Measurements from ENCODE around the gene MALL. TPM values are rescaled to one million over a fixed set of nuclear protein-coding genes. Genes with fewer than 3 reads are reported as not detected.
"Not testable (repeated sequence)": the region's sequence is repeated elsewhere in the genome, so short reads cannot be mapped to it uniquely, and the experiment has no call there.

Gene MALL
- total RNA-seq, 1 experiment from 2014 or later: 32.4 TPM

DNA sequence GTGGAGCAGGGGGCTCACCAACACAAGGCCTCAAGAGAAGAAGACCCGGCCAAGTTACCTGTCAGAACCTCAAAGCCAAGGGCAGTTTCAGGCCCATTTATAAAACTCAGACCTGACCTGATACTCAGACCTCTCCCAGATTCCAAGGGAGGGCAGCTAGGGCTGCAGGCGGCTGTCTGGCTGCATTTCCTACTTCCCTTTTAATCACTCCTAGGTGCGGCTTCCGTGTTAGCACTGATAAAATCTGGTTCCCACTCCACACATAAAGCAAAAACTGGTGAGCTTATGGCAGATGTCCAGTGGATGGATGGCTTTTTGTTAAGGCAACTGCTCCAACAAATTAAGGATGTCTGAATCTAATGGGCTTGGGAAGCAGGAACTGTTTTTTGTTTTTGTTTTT, 63.5 kb downstream of the MALL start:
- H3K36me3 ChIP-seq (ENCODE audit: low read depth); H3K27me3 ChIP-seq (ENCODE audit: insufficient read depth, low read depth); H3F3A ChIP-seq (ENCODE audit: insufficient read depth, low read depth); H3K4me3 ChIP-seq; H3K79me2 ChIP-seq (ENCODE audit: low read depth); H3K9me2 ChIP-seq (ENCODE audit: insufficient read depth); H3K27ac ChIP-seq; CTCF ChIA-PET; intact Hi-C loops (cut with micrococcal nuclease; ENCODE audit: unreplicated experiment); BruUV-seq (replicated peaks); DNase-seq; H3K4me2 ChIP-seq; POLR2A ChIA-PET (ENCODE audit: unreplicated experiment); H4K20me1 ChIP-seq (ENCODE audit: insufficient read depth); H3K9me3 ChIP-seq (ENCODE audit: insufficient read depth, low read depth); H2AFZ ChIP-seq; H3K4me1 ChIP-seq (replicated peaks; ENCODE audit: insufficient read depth): not testable (repeated sequence)

DNA sequence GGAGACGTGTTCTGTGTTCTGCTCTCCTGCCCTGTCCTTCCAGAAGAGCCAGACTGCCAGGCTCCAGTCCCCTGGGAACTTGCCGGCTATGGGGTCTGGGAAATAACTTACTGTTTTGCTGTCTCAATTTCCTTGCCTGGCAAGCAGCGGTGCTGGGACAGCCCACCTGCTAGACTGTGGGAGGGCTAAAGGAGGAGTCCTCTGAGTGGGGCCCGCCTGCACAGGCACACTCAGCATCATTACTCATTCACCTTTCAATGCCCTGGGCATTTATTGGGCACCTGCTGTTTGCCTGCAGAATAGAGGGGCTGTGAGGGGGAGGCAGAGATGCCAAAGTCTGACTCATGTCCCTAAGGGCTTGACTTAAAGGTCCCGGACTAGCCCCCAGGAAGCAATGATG, 65.4 kb downstream of the MALL start:
- CTCF ChIA-PET; H3K4me1 ChIP-seq (replicated peaks; ENCODE audit: insufficient read depth); POLR2A ChIA-PET (ENCODE audit: unreplicated experiment); DNase-seq; H3K27ac ChIP-seq; H4K20me1 ChIP-seq (ENCODE audit: insufficient read depth); H3K79me2 ChIP-seq (ENCODE audit: low read depth); H3F3A ChIP-seq (ENCODE audit: insufficient read depth, low read depth); H2AFZ ChIP-seq; H3K9me2 ChIP-seq (ENCODE audit: insufficient read depth); H3K36me3 ChIP-seq (ENCODE audit: low read depth); H3K9me3 ChIP-seq (ENCODE audit: insufficient read depth, low read depth); BruUV-seq (replicated peaks); H3K27me3 ChIP-seq (ENCODE audit: insufficient read depth, low read depth); H3K4me3 ChIP-seq; H3K4me2 ChIP-seq; intact Hi-C loops (cut with micrococcal nuclease; ENCODE audit: unreplicated experiment): not testable (repeated sequence)

DNA sequence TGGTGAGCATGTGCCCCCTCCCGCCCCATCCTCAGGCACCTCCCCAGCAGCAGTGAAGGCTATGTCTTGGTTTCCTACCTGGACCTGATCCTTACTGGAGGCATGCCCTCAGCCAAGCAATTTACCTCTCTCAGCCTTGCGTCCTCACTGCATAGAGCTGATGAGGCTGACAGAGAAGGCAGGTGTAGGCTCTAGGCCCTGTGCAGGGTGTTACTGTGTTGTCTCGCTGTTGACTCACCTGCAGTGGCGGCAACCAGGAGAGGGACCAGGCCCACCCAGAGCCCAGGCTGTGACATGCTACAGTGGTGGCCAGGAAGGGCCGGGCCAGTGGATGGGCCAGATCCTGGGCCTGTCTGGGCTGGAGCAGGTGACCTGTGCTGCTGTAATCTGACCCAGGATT, 65.9 kb downstream of the MALL start:
- H3K27ac ChIP-seq; H2AFZ ChIP-seq; H3K4me1 ChIP-seq (replicated peaks; ENCODE audit: insufficient read depth); H3K4me2 ChIP-seq; H3K27me3 ChIP-seq (ENCODE audit: insufficient read depth, low read depth); CTCF ChIA-PET; BruUV-seq (replicated peaks); H3K79me2 ChIP-seq (ENCODE audit: low read depth); H3K9me2 ChIP-seq (ENCODE audit: insufficient read depth); H3K36me3 ChIP-seq (ENCODE audit: low read depth); intact Hi-C loops (cut with micrococcal nuclease; ENCODE audit: unreplicated experiment); H3F3A ChIP-seq (ENCODE audit: insufficient read depth, low read depth); H4K20me1 ChIP-seq (ENCODE audit: insufficient read depth); DNase-seq; H3K4me3 ChIP-seq; H3K9me3 ChIP-seq (ENCODE audit: insufficient read depth, low read depth); POLR2A ChIA-PET (ENCODE audit: unreplicated experiment): not testable (repeated sequence)

DNA sequence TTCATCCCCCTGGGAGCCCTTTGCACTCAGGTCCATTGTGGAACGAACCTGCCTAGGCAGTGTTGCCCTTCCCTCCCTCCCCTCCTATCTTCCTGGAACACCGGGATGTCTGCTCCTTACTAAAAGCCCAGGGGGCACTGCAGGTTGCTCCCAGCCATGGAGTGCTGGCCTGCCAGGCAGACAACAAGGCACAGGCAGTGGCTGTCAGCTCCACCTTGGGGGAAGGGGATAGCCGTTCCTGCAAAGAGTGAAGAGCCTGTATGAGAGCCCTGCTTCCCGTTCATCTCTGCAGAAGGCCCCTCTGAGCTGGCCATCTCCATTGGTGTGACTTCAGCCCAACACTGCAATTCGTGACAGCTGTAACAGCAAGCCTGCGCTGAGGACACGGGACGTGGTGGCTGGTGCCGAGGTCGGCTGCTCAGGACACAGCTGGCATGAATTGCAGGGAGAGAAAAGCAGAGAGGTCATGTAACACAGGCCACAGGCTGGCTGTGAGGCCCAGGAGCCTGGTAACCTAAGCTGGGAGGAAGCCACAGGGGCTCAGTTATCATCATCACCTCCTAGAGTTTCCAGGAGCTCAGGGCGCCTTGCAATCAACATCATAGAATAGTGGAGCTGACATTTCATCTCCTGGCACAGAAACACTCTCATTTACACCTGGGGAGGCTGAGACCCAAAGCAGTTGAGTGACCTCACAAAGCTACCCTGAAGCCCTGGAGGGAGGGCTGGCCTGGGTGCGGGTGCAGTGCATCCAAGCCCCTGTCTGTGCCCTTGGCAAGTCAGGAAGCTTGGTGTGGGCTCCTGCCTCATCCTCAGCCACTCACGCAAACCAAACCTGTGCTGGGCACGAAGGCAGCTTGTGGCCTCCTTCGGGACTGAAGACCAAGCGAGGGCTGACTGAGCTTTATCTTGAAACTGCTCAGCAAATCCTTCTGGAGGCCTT, 67.1 kb downstream of the MALL start:
- H3K9me2 ChIP-seq (ENCODE audit: insufficient read depth); H3F3A ChIP-seq (ENCODE audit: insufficient read depth, low read depth); H3K4me3 ChIP-seq; H2AFZ ChIP-seq; CTCF ChIA-PET; H3K9me3 ChIP-seq (ENCODE audit: insufficient read depth, low read depth); intact Hi-C loops (cut with micrococcal nuclease; ENCODE audit: unreplicated experiment); BruUV-seq (replicated peaks); H3K4me1 ChIP-seq (replicated peaks; ENCODE audit: insufficient read depth); H3K4me2 ChIP-seq; H3K27ac ChIP-seq; H3K79me2 ChIP-seq (ENCODE audit: low read depth); H4K20me1 ChIP-seq (ENCODE audit: insufficient read depth); POLR2A ChIA-PET (ENCODE audit: unreplicated experiment); H3K36me3 ChIP-seq (ENCODE audit: low read depth); H3K27me3 ChIP-seq (ENCODE audit: insufficient read depth, low read depth): not testable (repeated sequence)
- peak in 1 of 2 experiments; percentile 21 for DNase-seq

DNA sequence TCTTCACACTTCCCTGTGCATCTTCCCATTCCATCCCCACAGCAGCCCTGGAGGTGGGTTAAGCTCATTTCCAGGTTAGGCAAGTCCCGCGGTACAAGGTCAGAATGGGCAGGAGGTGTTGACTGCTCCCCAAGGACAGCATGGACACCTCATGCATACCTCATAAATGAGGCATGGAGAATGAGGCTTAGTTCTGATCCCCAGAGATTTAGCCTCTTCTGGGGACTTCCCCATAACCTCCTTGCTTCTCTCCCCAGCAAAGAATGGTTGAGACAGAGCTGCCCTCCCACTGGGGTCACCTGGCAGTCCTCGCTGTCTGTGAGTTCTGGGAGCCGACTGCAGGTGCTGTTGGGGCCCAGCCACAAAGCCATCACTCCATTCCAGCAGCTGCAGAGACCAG, 68.4 kb downstream of the MALL start:
- not testable (repeated sequence) for H3K4me2 ChIP-seq

DNA sequence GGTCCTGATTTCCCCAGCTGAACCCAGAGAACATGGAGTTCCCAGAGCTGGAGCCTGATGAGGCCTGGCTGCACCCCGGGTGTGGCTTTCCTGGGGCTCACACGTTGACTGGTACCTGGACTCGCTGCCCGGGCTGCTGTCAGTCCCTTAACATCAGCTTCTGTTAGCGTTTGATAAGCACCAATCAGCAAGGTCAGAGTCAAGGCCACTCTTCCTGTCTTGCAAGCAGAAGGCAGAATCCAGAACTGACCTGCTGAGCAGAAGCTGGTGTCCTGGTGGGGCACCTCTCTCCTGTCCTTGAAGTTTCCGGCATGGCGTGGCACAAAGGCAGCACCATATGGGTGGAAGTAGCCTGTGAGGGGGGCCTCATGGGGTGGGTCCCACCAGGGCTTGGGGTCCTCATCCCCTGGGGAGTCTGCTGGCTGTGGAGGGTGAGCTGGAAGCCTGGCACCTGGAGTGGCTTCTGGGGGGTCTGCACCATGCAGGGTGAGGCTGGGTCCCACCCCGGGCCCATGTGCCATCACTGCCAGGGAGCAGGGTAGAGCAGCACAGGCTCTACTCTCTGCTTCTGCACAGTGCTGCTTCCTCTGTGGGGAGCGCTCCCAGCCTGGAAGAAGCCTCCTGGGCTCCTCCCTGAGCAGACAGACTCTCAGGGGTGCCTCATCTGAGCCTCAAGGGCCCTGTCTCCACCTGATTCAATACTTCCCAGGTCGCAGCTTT, 73.5 kb downstream of the MALL start:
- H3K4me1 ChIP-seq (replicated peaks; ENCODE audit: insufficient read depth): not testable (repeated sequence)

More for the DNA sequence above, 68.4 kb downstream of the MALL start:
- H2AFZ ChIP-seq; POLR2A ChIA-PET (ENCODE audit: unreplicated experiment); H3K9me3 ChIP-seq (ENCODE audit: insufficient read depth, low read depth); BruUV-seq (replicated peaks); H4K20me1 ChIP-seq (ENCODE audit: insufficient read depth); CTCF ChIA-PET; H3F3A ChIP-seq (ENCODE audit: insufficient read depth, low read depth); H3K4me1 ChIP-seq (replicated peaks; ENCODE audit: insufficient read depth); H3K9me2 ChIP-seq (ENCODE audit: insufficient read depth); H3K4me3 ChIP-seq; intact Hi-C loops (cut with micrococcal nuclease; ENCODE audit: unreplicated experiment); H3K27me3 ChIP-seq (ENCODE audit: insufficient read depth, low read depth); H3K27ac ChIP-seq; DNase-seq; H3K79me2 ChIP-seq (ENCODE audit: low read depth); H3K36me3 ChIP-seq (ENCODE audit: low read depth): not testable (repeated sequence)

DNA sequence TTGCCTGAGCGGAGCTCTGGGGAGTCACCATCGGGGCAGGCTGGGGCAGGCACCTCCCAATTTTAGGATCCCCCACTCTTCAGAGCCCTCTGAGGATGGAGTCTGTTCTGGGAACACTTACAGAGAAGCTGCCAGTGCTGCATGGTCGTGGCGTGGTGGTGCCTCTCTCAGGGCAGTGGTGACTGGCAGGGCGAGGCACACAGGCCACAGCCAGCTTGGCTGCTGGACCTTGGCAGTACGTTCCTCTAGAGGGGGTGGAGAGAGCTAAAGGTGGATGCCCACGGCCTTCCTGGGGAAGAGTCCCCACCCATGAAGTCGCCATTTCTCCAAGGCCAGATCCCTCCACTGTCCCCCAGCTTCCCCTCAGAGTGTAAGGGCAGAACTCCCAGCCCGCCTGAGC, 78.3 kb downstream of the MALL start:
- H2AFZ ChIP-seq; H3K27me3 ChIP-seq (ENCODE audit: insufficient read depth, low read depth); intact Hi-C loops (cut with micrococcal nuclease; ENCODE audit: unreplicated experiment); H3K9me2 ChIP-seq (ENCODE audit: insufficient read depth); H3K4me1 ChIP-seq (replicated peaks; ENCODE audit: insufficient read depth); POLR2A ChIA-PET (ENCODE audit: unreplicated experiment); H3K36me3 ChIP-seq (ENCODE audit: low read depth); H3K79me2 ChIP-seq (ENCODE audit: low read depth); H3K27ac ChIP-seq; DNase-seq; H3K4me2 ChIP-seq; BruUV-seq (replicated peaks); H4K20me1 ChIP-seq (ENCODE audit: insufficient read depth); H3F3A ChIP-seq (ENCODE audit: insufficient read depth, low read depth); H3K4me3 ChIP-seq; CTCF ChIA-PET; H3K9me3 ChIP-seq (ENCODE audit: insufficient read depth, low read depth): not testable (repeated sequence)

More for the DNA sequence above, 73.5 kb downstream of the MALL start:
- H3K27me3 ChIP-seq (ENCODE audit: insufficient read depth, low read depth); H3K9me2 ChIP-seq (ENCODE audit: insufficient read depth); H3K36me3 ChIP-seq (ENCODE audit: low read depth); H3F3A ChIP-seq (ENCODE audit: insufficient read depth, low read depth); H3K4me2 ChIP-seq; BruUV-seq (replicated peaks); H3K79me2 ChIP-seq (ENCODE audit: low read depth); CTCF ChIA-PET; H3K9me3 ChIP-seq (ENCODE audit: insufficient read depth, low read depth); H3K27ac ChIP-seq; POLR2A ChIA-PET (ENCODE audit: unreplicated experiment); H4K20me1 ChIP-seq (ENCODE audit: insufficient read depth); intact Hi-C loops (cut with micrococcal nuclease; ENCODE audit: unreplicated experiment); H2AFZ ChIP-seq; H3K4me3 ChIP-seq; DNase-seq: not testable (repeated sequence)

All from PC-9 (cell line).